Stimulated activated CD4-positive, alpha-beta T cell treated with anti-CD3 and anti-CD28 coated beads, Interleukin-2, amount 100 ng/mL, for 4 hours (primary cell): ENCODE measurements around the gene RACK1.

Experiments
- DNase-seq: peaks from one replicate; pipeline ENCODE4 v3.0.0-alpha.2; 2020; ENCODE audit warnings: low read depth

RACK1 gene

DNA sequence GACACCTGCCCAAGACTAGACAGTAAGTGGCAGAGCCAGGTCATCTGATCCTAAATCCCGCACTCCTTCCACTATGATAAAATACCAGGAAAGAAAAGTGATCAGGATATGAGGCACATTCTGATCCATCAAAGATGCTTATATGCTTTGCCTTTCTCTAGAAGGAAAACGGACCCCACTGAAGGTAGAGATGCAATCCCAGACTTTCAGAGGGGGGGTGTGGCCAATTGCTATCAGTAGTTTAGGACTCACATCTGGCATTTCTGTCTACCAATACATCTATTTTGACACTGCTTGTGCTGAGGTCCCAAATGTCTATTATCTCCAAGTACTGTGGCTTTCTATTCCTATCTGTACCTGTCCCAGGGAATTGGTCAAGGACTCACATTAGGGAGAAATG lies 15.6 kb upstream of the RACK1 start:
- DNase-seq, result no peak

- DNase-seq, result no peak
These were observed 14.9 kb upstream of the RACK1 start for GRCh38 chr5:181258576-181258975.

GRCh38 chr5:181255836-181256578 lies 12.3 kb upstream of the RACK1 start:
- DNase-seq, result no peak

DNA sequence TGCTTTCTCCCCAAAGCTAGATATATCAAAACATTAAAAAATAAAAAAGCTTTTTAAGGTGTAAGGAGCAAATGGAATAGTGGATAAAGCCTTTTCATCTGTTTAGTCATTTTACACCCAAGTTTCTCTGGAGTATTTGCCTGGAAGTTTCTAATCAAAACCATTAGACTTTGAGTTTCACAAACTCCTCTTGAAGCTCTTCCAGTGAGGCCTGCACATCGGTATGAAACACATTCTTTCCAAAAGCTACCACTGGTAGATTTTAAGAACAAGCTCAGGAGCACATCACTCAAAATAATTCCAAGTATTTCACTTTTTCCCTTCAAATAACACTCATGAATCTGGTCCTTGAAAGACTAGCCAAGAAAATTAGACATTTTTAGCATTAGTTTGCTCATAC lies 11.6 kb upstream of the RACK1 start:
- no peak for DNase-seq

- no peak for DNase-seq
These were observed 4.6 kb upstream of the RACK1 start for GRCh38 chr5:181248277-181248676.

DNA sequence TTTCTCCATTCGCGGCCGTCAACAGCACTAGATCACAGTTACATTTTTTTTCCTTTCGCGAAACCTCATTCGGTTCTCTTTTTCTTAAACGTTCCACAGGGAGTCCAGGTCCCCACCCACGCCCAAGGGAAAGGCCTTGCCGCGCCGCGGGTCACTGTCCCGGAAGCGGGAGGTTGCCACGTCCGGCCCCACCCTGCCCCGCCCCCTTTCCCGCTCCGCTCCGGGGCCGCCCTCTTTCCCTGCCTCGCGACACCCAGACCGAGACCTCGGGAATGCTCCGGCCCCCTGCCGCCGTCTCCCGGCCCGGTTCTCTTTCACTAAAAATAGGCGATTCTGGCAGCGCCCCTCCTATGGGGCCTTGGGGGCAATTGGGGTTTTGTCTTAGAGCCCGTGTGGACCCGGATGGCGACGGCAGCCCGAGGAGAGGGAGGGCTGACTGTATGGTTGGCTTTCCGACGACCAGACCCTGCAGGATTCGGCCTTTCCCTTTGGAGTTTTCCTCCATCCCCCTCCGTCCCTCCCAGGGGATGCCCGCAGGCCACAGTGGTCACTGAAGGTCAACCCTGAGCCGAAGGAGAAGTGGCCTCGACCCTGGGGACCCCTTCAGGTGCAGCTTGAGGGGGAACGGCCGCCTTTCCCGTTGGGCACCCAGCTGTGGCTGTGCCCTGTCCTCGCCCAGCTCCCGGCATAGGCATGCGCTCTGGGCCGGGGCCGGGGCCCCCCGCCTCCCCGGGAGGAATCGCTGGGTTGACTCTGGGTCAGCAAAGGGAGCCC lies 2.8 kb upstream of the RACK1 start:
- peak; percentile 56 for DNase-seq

DNA sequence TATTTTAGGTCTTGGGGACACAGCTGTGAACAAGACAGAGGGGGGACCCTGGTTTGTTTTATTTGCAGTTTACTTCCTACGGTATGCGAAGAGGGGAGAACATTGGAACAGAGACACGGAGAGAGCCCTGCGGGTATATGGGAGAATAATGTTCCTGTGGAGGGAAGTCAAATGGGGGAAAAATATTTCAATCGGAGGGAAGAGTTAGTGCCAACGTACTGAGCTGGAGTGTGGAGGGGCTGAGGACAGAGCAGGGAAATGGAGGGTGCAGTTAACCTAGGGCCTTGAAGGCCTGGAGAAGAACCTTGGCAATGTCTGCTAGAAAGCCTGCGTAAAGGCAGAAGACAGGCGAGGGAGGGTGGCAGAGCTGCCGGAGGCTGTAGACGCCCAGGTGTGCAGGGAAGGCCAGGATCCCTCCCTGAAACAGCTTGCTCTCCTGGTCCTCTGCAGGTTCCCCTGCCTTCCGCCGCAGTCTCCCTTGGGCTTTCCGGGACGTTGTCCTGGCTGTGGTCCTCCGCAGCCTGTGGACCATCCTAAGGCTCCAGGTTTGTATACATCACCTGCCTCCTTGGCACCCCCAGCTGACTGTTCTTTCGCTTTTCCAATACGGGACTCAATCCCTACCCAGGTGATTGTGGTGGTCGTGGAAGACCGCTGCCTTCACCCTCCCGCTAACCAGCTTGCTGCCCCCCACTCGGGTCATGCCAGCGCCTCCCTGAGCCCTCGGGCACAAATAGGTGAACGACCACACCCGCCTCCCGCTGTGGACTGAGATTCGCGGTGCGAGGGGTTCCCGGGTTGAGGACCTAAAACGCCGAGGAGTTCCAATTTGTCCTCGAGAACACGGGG lies 1.9 kb upstream of the RACK1 start:
- DNase-seq, result no peak

GRCh38 chr5:181243018-181243563 lies 615 bp downstream of the RACK1 start:
- DNase-seq, result no peak

GRCh38 chr5:181242031-181242451 lies 1.7 kb downstream of the RACK1 start:
- no peak for DNase-seq

- DNase-seq, result no peak
These were observed 2.2 kb downstream of the RACK1 start for GRCh38 chr5:181241393-181241975.

GRCh38 chr5:181239062-181239663 lies 4.5 kb downstream of the RACK1 start:
- no peak for DNase-seq

DNA sequence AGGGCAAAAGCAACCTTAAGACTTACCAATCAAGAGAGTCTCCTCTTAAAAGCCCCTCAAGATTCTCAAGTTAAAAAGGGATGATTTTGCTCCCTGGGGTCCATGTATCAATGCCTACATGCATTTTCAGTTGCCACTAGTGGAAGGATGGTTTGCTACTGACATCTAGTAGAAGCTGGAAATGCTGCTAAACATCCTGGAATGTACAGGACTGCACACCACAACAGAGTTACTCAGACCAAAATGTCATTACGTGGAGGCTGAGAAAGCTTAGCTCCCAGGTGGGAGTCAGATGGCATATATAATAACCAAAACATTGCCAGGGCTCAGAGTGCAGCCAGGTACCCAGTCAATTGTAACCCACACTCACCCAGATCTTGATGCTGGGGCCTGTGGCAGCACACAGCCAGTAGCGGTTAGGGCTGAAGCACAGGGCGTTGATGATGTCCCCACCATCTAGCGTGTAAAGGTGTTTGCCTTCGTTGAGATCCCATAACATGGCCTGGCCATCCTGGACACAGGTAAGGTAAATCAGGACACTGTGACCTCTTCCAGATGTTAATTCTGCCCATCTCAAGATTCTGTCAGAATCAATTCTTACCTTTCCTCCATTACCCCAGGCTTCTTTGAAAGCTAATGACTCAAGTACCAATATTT lies 5.8 kb downstream of the RACK1 start:
- no peak for DNase-seq

- DNase-seq, result no peak
These were observed 6.6 kb downstream of the RACK1 start for GRCh38 chr5:181236954-181237641.

GRCh38 chr5:181236471-181236870 lies 7.2 kb downstream of the RACK1 start:
- DNase-seq, result no peak

GRCh38 chr5:181235689-181236366 lies 7.9 kb downstream of the RACK1 start:
- no peak for DNase-seq

GRCh38 chr5:181235323-181235688 lies 8.4 kb downstream of the RACK1 start:
- no peak for DNase-seq

- no peak for DNase-seq
These were observed 9.0 kb downstream of the RACK1 start for GRCh38 chr5:181234455-181235306.

DNA sequence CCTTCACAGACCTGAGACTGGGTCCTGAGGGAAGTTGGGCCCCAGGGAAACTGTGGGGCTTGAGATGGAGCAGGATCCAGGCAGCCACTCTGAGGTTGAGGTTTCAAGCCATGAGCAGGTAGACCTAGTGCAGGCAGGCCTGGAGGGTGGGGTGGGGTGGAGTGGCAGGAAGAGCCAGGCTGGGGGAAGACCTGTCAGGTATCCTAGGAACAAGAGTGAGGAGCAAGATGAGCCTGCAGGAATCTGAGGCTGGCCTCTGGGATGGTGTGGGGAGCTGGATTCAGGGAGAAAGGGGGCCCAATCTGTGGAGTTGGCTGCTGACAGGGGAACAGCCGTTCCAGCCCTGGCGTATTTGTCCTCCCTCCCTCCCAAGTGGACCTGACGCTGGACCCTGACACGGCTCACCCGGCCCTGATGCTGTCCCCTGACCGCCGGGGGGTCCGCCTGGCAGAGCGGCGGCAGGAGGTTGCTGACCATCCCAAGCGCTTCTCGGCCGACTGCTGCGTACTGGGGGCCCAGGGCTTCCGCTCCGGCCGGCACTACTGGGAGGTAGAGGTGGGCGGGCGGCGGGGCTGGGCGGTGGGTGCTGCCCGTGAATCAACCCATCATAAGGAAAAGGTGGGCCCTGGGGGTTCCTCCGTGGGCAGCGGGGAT lies 9.8 kb downstream of the RACK1 start:
- no peak for DNase-seq
